ENCODE measurements around the gene SCAMP1.

The SCAMP1 gene

DNA sequence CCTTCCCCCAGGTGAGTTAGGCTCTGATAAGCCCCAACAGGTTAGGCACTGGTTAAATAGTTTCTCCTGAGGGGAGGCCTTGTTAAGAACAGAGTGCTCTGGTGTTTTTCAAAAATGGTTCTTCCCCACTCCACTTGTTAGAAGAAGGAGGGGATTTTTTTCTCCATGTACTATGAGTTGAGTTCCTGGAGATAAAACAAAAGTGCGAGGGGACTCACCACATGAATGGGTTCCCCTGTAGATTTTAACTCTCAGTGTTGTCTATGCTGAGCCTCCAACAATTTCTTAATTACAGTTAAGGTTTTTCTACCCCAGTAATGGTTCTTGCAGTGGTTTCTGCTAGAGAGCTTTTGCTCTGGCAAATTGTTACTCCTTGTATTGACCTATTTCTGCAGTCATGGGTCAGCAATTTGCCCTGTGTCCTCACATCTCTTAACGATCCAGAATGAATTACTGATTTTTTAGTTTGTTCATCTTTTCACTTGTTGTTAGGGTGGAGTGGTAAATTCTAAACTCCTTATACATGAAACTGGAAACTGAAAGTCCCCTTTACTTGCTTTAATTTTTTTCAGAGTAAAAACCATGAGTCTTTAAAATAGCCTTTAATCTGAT is 44.4 kb downstream of the SCAMP1 start:
- CTCF ChIA-PET: interaction anchor here (0.6 kb wide), 1 partner anchor 35 kb away, joined by 3 read pairs; no protein-coding TSS in a partner anchor
- Histone ChIP-seq H3K27ac (ENCODE audit: extremely low read depth, low read depth, low read length) (no peak overlapping the region), H3K4me3 (ENCODE audit: low read depth, low read length) (no peak overlapping the region), H3K9me3 (ENCODE audit: control insufficient read depth, insufficient read depth, low read depth, low read length) (no peaks in the 10 kb centered on the region), H3K36me3 (ENCODE audit: control insufficient read depth in 2 of 2, insufficient read depth in 1 of 2, low read length in 2 of 2) (no peaks in the 10 kb centered on the region; a peak in 1 of 3 replicates), H3K4me1 (ENCODE audit: control insufficient read depth, insufficient read depth, low read length) (no peaks in the 10 kb centered on the region)
- POLR2A ChIA-PET: no interaction called here
- TF ChIP-seq, protein P1, sequence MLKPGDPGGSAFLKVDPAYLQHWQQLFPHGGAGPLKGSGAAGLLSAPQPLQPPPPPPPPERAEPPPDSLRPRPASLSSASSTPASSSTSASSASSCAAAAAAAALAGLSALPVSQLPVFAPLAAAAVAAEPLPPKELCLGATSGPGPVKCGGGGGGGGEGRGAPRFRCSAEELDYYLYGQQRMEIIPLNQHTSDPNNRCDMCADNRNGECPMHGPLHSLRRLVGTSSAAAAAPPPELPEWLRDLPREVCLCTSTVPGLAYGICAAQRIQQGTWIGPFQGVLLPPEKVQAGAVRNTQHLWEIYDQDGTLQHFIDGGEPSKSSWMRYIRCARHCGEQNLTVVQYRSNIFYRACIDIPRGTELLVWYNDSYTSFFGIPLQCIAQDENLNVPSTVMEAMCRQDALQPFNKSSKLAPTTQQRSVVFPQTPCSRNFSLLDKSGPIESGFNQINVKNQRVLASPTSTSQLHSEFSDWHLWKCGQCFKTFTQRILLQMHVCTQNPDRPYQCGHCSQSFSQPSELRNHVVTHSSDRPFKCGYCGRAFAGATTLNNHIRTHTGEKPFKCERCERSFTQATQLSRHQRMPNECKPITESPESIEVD (tag by site-specific recombination; IDR thresholded peaks at IDR 0.05): peak; percentile 16; the same call in 1 of the 2 replicates
- no peak for TF ChIP-seq ZBTB20 (tag by site-specific recombination; IDR thresholded peaks at IDR 0.05)

DNA sequence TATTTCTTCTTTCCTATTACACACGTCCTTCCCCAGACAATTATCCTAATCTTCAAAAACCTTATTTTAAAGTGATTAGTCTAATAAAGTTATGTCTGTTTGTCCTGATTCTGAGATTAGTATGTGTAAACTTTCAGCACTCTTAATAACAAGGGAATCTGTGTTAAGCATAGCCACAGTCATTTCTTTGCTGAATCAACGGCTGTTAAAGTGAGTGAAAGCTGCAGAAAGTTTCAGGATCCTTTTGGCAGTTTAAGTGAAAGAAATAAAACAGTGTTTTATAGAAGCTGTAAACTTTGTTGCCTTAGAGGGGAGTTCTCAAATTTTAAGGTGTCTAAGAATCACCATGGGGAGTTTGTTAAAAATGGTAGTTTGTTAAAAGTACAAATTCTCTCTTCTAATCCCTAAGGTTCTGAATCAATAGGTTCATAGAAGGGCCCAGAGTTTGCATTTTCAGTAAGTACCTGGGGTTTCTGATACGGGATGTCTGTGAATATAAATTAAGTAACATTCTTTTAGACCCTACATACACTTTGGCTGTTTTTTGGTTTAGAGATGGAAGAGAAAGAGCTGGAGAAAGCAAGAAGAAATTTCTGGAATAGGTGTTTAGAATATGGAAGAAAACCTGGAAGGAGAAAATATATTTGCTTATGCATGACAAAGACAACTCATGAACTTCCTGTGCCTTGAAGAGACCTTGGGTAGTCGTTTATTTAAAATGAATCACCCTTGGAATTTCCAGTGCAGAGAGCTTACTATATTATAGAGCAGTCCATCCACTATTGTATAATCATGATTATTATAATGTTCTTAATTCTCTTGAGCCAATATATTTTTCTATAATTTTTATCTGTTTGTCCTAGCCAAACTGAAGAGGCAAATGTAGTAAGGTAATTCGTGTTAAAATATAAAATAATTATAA is 45.7 kb downstream of the SCAMP1 start:
- ChIA-PET POLR2A (no interaction called here), CTCF (no interaction called here)
- Histone ChIP-seq H3K9me3 (ENCODE audit: control insufficient read depth, insufficient read depth, low read depth, low read length) (no peaks in the 10 kb centered on the region), H3K4me3 (ENCODE audit: low read depth, low read length) (no peak overlapping the region), H3K4me1 (ENCODE audit: control insufficient read depth, insufficient read depth, low read length) (no peaks in the 10 kb centered on the region), H3K36me3 (ENCODE audit: control insufficient read depth in 2 of 2, insufficient read depth in 1 of 2, low read length in 2 of 2) (no peaks in the 10 kb centered on the region; a peak in 1 of 3 replicates), H3K27ac (ENCODE audit: extremely low read depth, low read depth, low read length) (no peak overlapping the region)
- TF ChIP-seq ZBTB1 (tag by site-specific recombination; IDR thresholded peaks at IDR 0.05) (no peak), ZNF175 (tag by site-specific recombination; IDR thresholded peaks at IDR 0.05) (no peak), SALL2 (tag by site-specific recombination; IDR thresholded peaks at IDR 0.05; ENCODE audit: borderline replicate concordance) (no peak), ZNF785 (tag by site-specific recombination; IDR thresholded peaks at IDR 0.05) (no peak)
- TF ChIP-seq, protein P2, sequence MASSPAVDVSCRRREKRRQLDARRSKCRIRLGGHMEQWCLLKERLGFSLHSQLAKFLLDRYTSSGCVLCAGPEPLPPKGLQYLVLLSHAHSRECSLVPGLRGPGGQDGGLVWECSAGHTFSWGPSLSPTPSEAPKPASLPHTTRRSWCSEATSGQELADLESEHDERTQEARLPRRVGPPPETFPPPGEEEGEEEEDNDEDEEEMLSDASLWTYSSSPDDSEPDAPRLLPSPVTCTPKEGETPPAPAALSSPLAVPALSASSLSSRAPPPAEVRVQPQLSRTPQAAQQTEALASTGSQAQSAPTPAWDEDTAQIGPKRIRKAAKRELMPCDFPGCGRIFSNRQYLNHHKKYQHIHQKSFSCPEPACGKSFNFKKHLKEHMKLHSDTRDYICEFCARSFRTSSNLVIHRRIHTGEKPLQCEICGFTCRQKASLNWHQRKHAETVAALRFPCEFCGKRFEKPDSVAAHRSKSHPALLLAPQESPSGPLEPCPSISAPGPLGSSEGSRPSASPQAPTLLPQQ (tag by site-specific recombination; IDR thresholded peaks at IDR 0.05): no peak

DNA sequence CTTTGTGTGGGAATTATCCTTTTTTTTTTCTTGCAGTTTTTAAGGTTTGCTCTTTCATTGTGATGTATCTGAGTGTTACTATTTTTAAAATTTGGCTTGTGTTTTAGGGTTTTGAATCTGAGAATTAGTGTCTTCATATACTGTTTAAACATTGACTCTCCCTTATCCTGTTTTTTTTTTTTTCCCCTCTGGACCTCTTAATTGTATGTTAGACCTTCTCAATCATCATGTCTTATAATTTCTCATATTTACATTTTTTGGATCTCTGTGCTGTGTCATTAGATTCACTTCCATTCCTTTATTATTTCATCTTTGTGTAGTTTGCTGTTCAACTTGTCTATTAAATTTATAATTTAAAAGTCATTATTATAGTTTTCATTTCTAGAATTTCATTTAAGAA is 47.0 kb downstream of the SCAMP1 start:
- Histone ChIP-seq H3K4me1 (ENCODE audit: control insufficient read depth, insufficient read depth, low read length) (no peaks in the 10 kb centered on the region), H3K9me3 (ENCODE audit: control insufficient read depth, insufficient read depth, low read depth, low read length) (no peaks in the 10 kb centered on the region), H3K27ac (ENCODE audit: extremely low read depth, low read depth, low read length) (no peak overlapping the region), H3K4me3 (ENCODE audit: low read depth, low read length) (no peak overlapping the region), H3K36me3 (ENCODE audit: control insufficient read depth in 2 of 2, insufficient read depth in 1 of 2, low read length in 2 of 2) (no peaks in the 10 kb centered on the region; a peak in 1 of 3 replicates)
- ChIA-PET CTCF (interaction anchor here (0.7 kb wide), 1 partner anchor 104 kb away, joined by 7 read pairs; no protein-coding TSS in a partner anchor), POLR2A (no interaction called here)
- TF ChIP-seq ZNF133 (tag by site-specific recombination; IDR thresholded peaks at IDR 0.05) (peak; percentile 95), ZNF248 (tag by site-specific recombination; IDR thresholded peaks at IDR 0.05) (no peak)

DNA sequence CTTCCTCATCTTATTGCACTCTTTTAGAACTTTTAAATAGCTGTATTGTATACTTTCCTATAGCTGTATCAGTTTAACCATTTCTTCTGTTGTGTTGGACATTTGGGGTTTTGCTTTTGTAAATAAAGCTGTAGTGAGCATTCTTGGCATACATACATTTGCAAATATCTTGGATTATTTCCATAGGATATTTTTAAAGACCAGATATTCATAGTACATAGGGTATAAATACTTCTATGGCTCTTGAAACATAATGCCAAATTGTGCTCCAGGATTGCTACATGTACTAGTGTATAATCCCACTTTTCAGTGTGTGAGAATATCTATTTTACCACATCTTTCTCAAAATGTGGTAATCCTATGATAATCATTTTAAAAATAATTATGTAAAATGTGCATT is 51.2 kb downstream of the SCAMP1 start:
- H3K36me3 ChIP-seq (ENCODE audit: control insufficient read depth in 2 of 2, insufficient read depth in 1 of 2, low read length in 2 of 2): no peaks in the 10 kb centered on the region; a peak in 1 of 3 replicates
- no peaks in the 10 kb centered on the region for H3K9me3 ChIP-seq (ENCODE audit: control insufficient read depth, insufficient read depth, low read depth, low read length)
- CTCF ChIA-PET: no interaction called here
- POLR2A ChIA-PET: no interaction called here
- H3K4me3 ChIP-seq (ENCODE audit: low read depth, low read length): no peak overlapping the region
- H3K27ac ChIP-seq (ENCODE audit: extremely low read depth, low read depth, low read length): no peak overlapping the region
- H3K4me1 ChIP-seq (ENCODE audit: control insufficient read depth, insufficient read depth, low read length): no peaks in the 10 kb centered on the region
- TF ChIP-seq ZNF214 (tag by site-specific recombination; IDR thresholded peaks at IDR 0.05; ENCODE audit: borderline replicate concordance) (no peak), ZNF610 (tag by site-specific recombination; IDR thresholded peaks at IDR 0.05; ENCODE audit: borderline replicate concordance) (no peak), ZFP69B (tag by site-specific recombination; IDR thresholded peaks at IDR 0.05) (no peak), ZNF416 (tag by site-specific recombination; IDR thresholded peaks at IDR 0.05) (no peak), KLF1 (tag by site-specific recombination; IDR thresholded peaks at IDR 0.05) (no peak), ZBTB17 (tag by site-specific recombination; IDR thresholded peaks at IDR 0.05) (no peak), ZNF596 (tag by site-specific recombination; IDR thresholded peaks at IDR 0.05) (no peak), ZNF514 (tag by site-specific recombination; IDR thresholded peaks at IDR 0.05) (no peak), ZBTB8A (tag by site-specific recombination; IDR thresholded peaks at IDR 0.05) (no peak)
- TF ChIP-seq, protein P3, sequence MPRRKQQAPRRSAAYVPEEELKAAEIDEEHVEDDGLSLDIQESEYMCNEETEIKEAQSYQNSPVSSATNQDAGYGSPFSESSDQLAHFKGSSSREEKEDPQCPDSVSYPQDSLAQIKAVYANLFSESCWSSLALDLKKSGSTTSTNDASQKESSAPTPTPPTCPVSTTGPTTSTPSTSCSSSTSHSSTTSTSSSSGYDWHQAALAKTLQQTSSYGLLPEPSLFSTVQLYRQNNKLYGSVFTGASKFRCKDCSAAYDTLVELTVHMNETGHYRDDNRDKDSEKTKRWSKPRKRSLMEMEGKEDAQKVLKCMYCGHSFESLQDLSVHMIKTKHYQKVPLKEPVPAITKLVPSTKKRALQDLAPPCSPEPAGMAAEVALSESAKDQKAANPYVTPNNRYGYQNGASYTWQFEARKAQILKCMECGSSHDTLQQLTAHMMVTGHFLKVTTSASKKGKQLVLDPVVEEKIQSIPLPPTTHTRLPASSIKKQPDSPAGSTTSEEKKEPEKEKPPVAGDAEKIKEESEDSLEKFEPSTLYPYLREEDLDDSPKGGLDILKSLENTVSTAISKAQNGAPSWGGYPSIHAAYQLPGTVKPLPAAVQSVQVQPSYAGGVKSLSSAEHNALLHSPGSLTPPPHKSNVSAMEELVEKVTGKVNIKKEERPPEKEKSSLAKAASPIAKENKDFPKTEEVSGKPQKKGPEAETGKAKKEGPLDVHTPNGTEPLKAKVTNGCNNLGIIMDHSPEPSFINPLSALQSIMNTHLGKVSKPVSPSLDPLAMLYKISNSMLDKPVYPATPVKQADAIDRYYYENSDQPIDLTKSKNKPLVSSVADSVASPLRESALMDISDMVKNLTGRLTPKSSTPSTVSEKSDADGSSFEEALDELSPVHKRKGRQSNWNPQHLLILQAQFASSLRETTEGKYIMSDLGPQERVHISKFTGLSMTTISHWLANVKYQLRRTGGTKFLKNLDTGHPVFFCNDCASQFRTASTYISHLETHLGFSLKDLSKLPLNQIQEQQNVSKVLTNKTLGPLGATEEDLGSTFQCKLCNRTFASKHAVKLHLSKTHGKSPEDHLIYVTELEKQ (tag by site-specific recombination; IDR thresholded peaks at IDR 0.05; ENCODE audit: borderline replicate concordance): no peak
